DOHH2 (cell line): ENCODE results near the gene MTHFR.

Source experiments
- H3F3A ChIP-seq: fragments of 200-600 bp; sonication (generic), shearing (Covaris generic); 2 replicates; pipeline ENCODE4 v1.6.0; 2016; ENCODE audit warnings: antibody characterized with exemption, mild to moderate bottlenecking; ENCODE audit not compliant: control insufficient read depth, insufficient read depth
- H3K27ac ChIP-seq: fragments of 200-600 bp; sonication (generic); 2 replicates; pipeline ENCODE4 v1.5.1; 2014; ENCODE audit warnings: low read depth, mild to moderate bottlenecking, low read length, moderate library complexity
- H3K27me3 ChIP-seq: fragments of 200-600 bp; sonication (generic); 2 replicates; pipeline ENCODE4 v1.6.1; 2014; ENCODE audit warnings: mild to moderate bottlenecking, low read length, mixed read lengths; ENCODE audit not compliant: control insufficient read depth
- H3K36me3 ChIP-seq: fragments of 200-600 bp; sonication (generic); 2 replicates; pipeline ENCODE4 v1.6.1; 2014; ENCODE audit warnings: mild to moderate bottlenecking, low read length, moderate library complexity, mixed read lengths; ENCODE audit not compliant: control insufficient read depth
- H3K4me1 ChIP-seq: fragments of 200-600 bp; sonication (generic); 2 replicates; pipeline ENCODE4 v1.6.1; 2014; ENCODE audit warnings: mild to moderate bottlenecking, low read length, mixed read lengths; ENCODE audit not compliant: control insufficient read depth
- H3K4me2 ChIP-seq: fragments of 200-600 bp; sonication (generic); 2 replicates; pipeline ENCODE4 v1.6.0; 2014; ENCODE audit warnings: mild to moderate bottlenecking, low read length, moderate library complexity
- H3K4me3 ChIP-seq: fragments of 200-600 bp; sonication (generic); 2 replicates; pipeline ENCODE4 v1.5.1; 2014; ENCODE audit warnings: mild to moderate bottlenecking, low read length, mixed read lengths
- H3K79me2 ChIP-seq: fragments of 200-600 bp; sonication (generic); 2 replicates; pipeline ENCODE4 v1.6.1; 2014; ENCODE audit warnings: mild to moderate bottlenecking, low read length, mixed read lengths; ENCODE audit not compliant: control insufficient read depth
- H3K9me2 ChIP-seq: fragments of 200-600 bp; sonication (generic); replicated peaks from 2 replicates; pipeline ENCODE4 v1.6.1; 2014; ENCODE audit warnings: mild to moderate bottlenecking, low read length, mixed read lengths; ENCODE audit not compliant: control insufficient read depth
- H3K9me3 ChIP-seq: fragments of 200-600 bp; sonication (generic); 2 replicates; pipeline ENCODE4 v1.6.1; 2014; ENCODE audit warnings: antibody characterized with exemption, low read length, mixed read lengths; ENCODE audit not compliant: control insufficient read depth, insufficient read depth
- H4K20me1 ChIP-seq: fragments of 200-600 bp; sonication (generic); 2 replicates; pipeline ENCODE4 v1.6.0; 2014; ENCODE audit warnings: low read depth, mild to moderate bottlenecking, antibody characterized with exemption, low read length, moderate library complexity; ENCODE audit not compliant: control insufficient read depth, insufficient read depth
- CTCF ChIP-seq: fragments of 200-600 bp; sonication (generic); IDR thresholded peaks from one replicate; pipeline ENCODE4 v1.5.1; 2014; ENCODE audit warnings: antibody characterized with exemption, mild to moderate bottlenecking, low read depth, low read length; ENCODE audit not compliant: poor library complexity, severe bottlenecking
- EZH2phosphoT487 ChIP-seq: fragments of 200-600 bp; sonication (generic); IDR thresholded peaks from 2 replicates; pipeline ENCODE4 v1.6.1; 2017; ENCODE audit warnings: borderline replicate concordance, mild to moderate bottlenecking, antibody characterized with exemption, low read length, moderate library complexity, mixed read lengths

Gene MTHFR

GRCh38 chr1:11799896-11800295 is 5.9 kb downstream of the MTHFR start:
- Histone ChIP-seq H3K9me3 (no peaks in the 10 kb centered on the region), H3K27ac (no peak overlapping the region), H3K79me2 (peaks cover 28% of the 10 kb centered on the region), H3K4me2 (no peak overlapping the region), H4K20me1 (peaks cover 7% of the 10 kb centered on the region; the same call in 1 of the 2 replicates), H3F3A (peaks cover 5% of the 10 kb centered on the region), H3K27me3 (no peaks in the 10 kb centered on the region), H3K36me3 (peaks cover 63% of the 10 kb centered on the region), H3K4me3 (no peak overlapping the region), H3K4me1 (peaks cover 30% of the 10 kb centered on the region), H3K9me2 (no peaks in the 10 kb centered on the region)
- no peak for TF ChIP-seq EZH2phosphoT487
- no peak for TF ChIP-seq CTCF

GRCh38 chr1:11799099-11799498 is 6.7 kb downstream of the MTHFR start:
- peaks cover 22% of the 10 kb centered on the region for H3K4me1 ChIP-seq
- no peaks in the 10 kb centered on the region for H3K9me3 ChIP-seq
- TF ChIP-seq CTCF (no peak), EZH2phosphoT487 (no peak)
- H3K79me2 ChIP-seq, result peaks cover 21% of the 10 kb centered on the region
- H3K4me2 ChIP-seq, result no peak overlapping the region
- H3K4me3 ChIP-seq, result no peak overlapping the region
- H3K9me2 ChIP-seq, result no peaks in the 10 kb centered on the region
- H3K27me3 ChIP-seq, result no peaks in the 10 kb centered on the region
- H3K27ac ChIP-seq, result no peak overlapping the region
- peaks cover 7% of the 10 kb centered on the region; the same call in 1 of the 2 replicates for H4K20me1 ChIP-seq
- no peaks in the 10 kb centered on the region; the same call in 1 of the 2 replicates for H3F3A ChIP-seq
- peaks cover 71% of the 10 kb centered on the region for H3K36me3 ChIP-seq

- no peaks in the 10 kb centered on the region for H3F3A ChIP-seq
- no peaks in the 10 kb centered on the region for H3K9me3 ChIP-seq
- H3K27me3 ChIP-seq, result no peaks in the 10 kb centered on the region
- H3K79me2 ChIP-seq, result peaks cover 8% of the 10 kb centered on the region
- no peak overlapping the region for H3K27ac ChIP-seq
- H3K4me3 ChIP-seq, result no peak overlapping the region
- H3K36me3 ChIP-seq, result peaks cover 71% of the 10 kb centered on the region
- no peaks in the 10 kb centered on the region for H3K9me2 ChIP-seq
- H4K20me1 ChIP-seq, result peaks cover under 1% of the 10 kb centered on the region; the same call in 1 of the 2 replicates
- peaks cover 8% of the 10 kb centered on the region for H3K4me1 ChIP-seq
- TF ChIP-seq CTCF (no peak), EZH2phosphoT487 (no peak)
- H3K4me2 ChIP-seq, result no peak overlapping the region
These were observed 8.1 kb downstream of the MTHFR start for GRCh38 chr1:11797525-11798216.
